HCT116 (cell line): ENCODE results near the gene MYZAP. TPM values are rescaled to one million over a fixed set of nuclear protein-coding genes. Genes with fewer than 3 reads are reported as not detected.

Source experiments
- ATAC-seq: fragments of 200-7000 bp; cut with Tn5 transposase; 2 replicates; pipeline ENCODE4 v1.9.1; 2020; ENCODE audit warnings: mild to moderate bottlenecking, moderate library complexity
- BruUV-seq: library from RNA; stranded (reverse); fragments of 400-500 nt; replicated peaks from 2 replicates; lab custom pipeline; 2021; lab: Mats Ljungman, UMichigan
- CTCF ChIA-PET: fragments of 300-600 bp; sonication (Branson Sonifier 250); formaldehyde crosslinking; loops from one replicate; lab custom pipeline; 2021; ENCODE audit warnings: antibody characterized with exemption; lab: Charles Lee
- POLR2A ChIA-PET: fragments of 300-600, 350-600 bp; sonication (Branson Sonifier 250); formaldehyde crosslinking; loops from one replicate; lab custom pipeline; 2021; ENCODE audit warnings: antibody characterized with exemption; lab: Charles Lee
- RAD21 ChIA-PET, 2 experiments: fragments of 300-600 bp; sonication (Branson Sonifier 250); formaldehyde crosslinking; loops; one replicate each; lab custom pipeline; 2023; ENCODE audit warnings: low total read pairs in 2 of 2; ENCODE audit not compliant: uncharacterized antibody in 2 of 2, unreplicated experiment in 2 of 2, low non-redundant PET in 1 of 2; lab: Charles Lee
- DNase-seq: peaks from one replicate; pipeline ENCODE4 v3.0.0-alpha.2; 2010; ENCODE audit warnings: low read depth, low spot score
- H2AFZ ChIP-seq: fragments of 200-600 bp; shearing (Covaris generic), sonication (generic); 2 replicates; pipeline ENCODE4 v1.6.1; 2017; ENCODE audit warnings: low read depth, mixed run types, mixed read lengths, antibody characterized with exemption, low read length; ENCODE audit not compliant: poor library complexity, severe bottlenecking
- H3K27ac ChIP-seq: 2 replicates; pipeline ENCODE4 v1.5.1; 2012; ENCODE audit warnings: low read depth, low read length
- H3K27me3 ChIP-seq: fragments of 200-600 bp; sonication (generic); 2 replicates; pipeline ENCODE4 v1.6.1; 2016; ENCODE audit warnings: mixed run types, low read length, mixed read lengths; ENCODE audit not compliant: insufficient read depth
- H3K36me3 ChIP-seq, 2 experiments: fragments of 200-500 bp in 1 of 2; fragments of 200-600 bp in 1 of 2; sonication (Bioruptor generic) in 1 of 2; sonication (generic) in 1 of 2; 2 replicates each; pipeline versions ENCODE4 v1.5.1 to v1.6.1; 2014 to 2016; ENCODE audit warnings: low read length in 2 of 2, inconsistent platforms in 1 of 2, mixed read lengths in 1 of 2, mixed run types in 1 of 2; ENCODE audit not compliant: insufficient read depth in 2 of 2, control insufficient read depth in 1 of 2
- H3K4me1 ChIP-seq, 2 experiments: fragments of 200-600 bp in 1 of 2; sonication (generic) in 1 of 2; 2 replicates each; pipeline versions ENCODE4 v1.5.1 to v1.6.1; 2012 to 2017; ENCODE audit warnings: low read length in 2 of 2, inconsistent platforms in 1 of 2, mild to moderate bottlenecking in 1 of 2, mixed read lengths in 1 of 2, mixed run types in 1 of 2, moderate library complexity in 1 of 2; ENCODE audit not compliant: insufficient read depth in 2 of 2, control insufficient read depth in 1 of 2
- H3K4me2 ChIP-seq: fragments of 200-600 bp; sonication (generic); 2 replicates; pipeline ENCODE4 v1.6.1; 2017; ENCODE audit warnings: mixed run types, low read length, mixed read lengths
- H3K4me3 ChIP-seq, 2 experiments: fragments of 200-600 bp in 1 of 2; sonication (generic) in 1 of 2; replicated peaks in 1 of 2; 2 replicates each; pipeline ENCODE4 v1.5.1; 2011 to 2016; ENCODE audit warnings: low read length in 2 of 2, control low read depth in 1 of 2, low read depth in 1 of 2, mild to moderate bottlenecking in 1 of 2, mixed read lengths in 1 of 2, mixed run types in 1 of 2
- H3K79me2 ChIP-seq: fragments of 200-600 bp; sonication (generic); 2 replicates; pipeline ENCODE4 v1.6.1; 2017; ENCODE audit warnings: mild to moderate bottlenecking, mixed run types, low read length, moderate library complexity, mixed read lengths; ENCODE audit not compliant: insufficient read depth
- H3K9ac ChIP-seq: fragments of 200-600 bp; sonication (generic); 2 replicates; pipeline ENCODE4 v1.6.1; 2016; ENCODE audit warnings: low read length, mixed read lengths
- H3K9me2 ChIP-seq: fragments of 200-600 bp; sonication (generic), shearing (Covaris generic); 2 replicates; pipeline ENCODE4 v1.6.1; 2017; ENCODE audit warnings: mixed run types, mild to moderate bottlenecking, moderate library complexity; ENCODE audit not compliant: insufficient read depth
- H3K9me3 ChIP-seq, 2 experiments: fragments of 200-500 bp in 1 of 2; fragments of 200-600 bp in 1 of 2; sonication (Bioruptor generic) in 1 of 2; sonication (generic) in 1 of 2; 2 replicates each; pipeline ENCODE4 v1.6.1; 2014 to 2017; ENCODE audit warnings: low read length in 2 of 2, mixed read lengths in 2 of 2, inconsistent platforms in 1 of 2, low read depth in 1 of 2, mild to moderate bottlenecking in 1 of 2, mixed run types in 1 of 2, moderate library complexity in 1 of 2; ENCODE audit not compliant: control insufficient read depth in 1 of 2, insufficient read depth in 1 of 2
- H4K20me1 ChIP-seq: fragments of 200-600 bp; sonication (generic), shearing (Covaris generic); 2 replicates; pipeline ENCODE4 v1.6.1; 2017; ENCODE audit warnings: mixed run types, mild to moderate bottlenecking, moderate library complexity; ENCODE audit not compliant: insufficient read depth
- CBX3 ChIP-seq: IDR thresholded peaks from 2 replicates; pipeline ENCODE4 v1.6.1; 2012; ENCODE audit warnings: low read depth
- CEBPB ChIP-seq: IDR thresholded peaks from 2 replicates; pipeline ENCODE4 v1.6.1; 2012; ENCODE audit warnings: low read depth
- CTCF ChIP-seq, 3 experiments: fragments of 200-600 bp in 1 of 3; sonication (generic) in 1 of 3; IDR thresholded peaks in 2 of 3; conservative IDR thresholded peaks in 1 of 3; 2 replicates each; pipeline ENCODE4 v1.5.1; 2012 to 2017; ENCODE audit warnings: low read depth in 2 of 3, low read length in 2 of 3, antibody characterized with exemption in 1 of 3, borderline replicate concordance in 1 of 3, control low read depth in 1 of 3, mild to moderate bottlenecking in 1 of 3, mixed read lengths in 1 of 3, mixed run types in 1 of 3, moderate library complexity in 1 of 3; ENCODE audit not compliant: insufficient read depth in 1 of 3
- EGR1 ChIP-seq: IDR thresholded peaks from 2 replicates; pipeline ENCODE4 v1.6.1; 2012; ENCODE audit warnings: low read depth
- ELF1 ChIP-seq: IDR thresholded peaks from 2 replicates; pipeline ENCODE4 v1.6.1; 2012; ENCODE audit warnings: low read depth, borderline replicate concordance
- FOSL1 ChIP-seq: IDR thresholded peaks from 2 replicates; pipeline ENCODE4 v1.6.1; 2012; ENCODE audit warnings: low read depth
- YY1 ChIP-seq: IDR thresholded peaks from 2 replicates; pipeline ENCODE4 v1.6.1; 2011; ENCODE audit warnings: low read length, low read depth, moderate library complexity, mild to moderate bottlenecking; ENCODE audit not compliant: insufficient replicate concordance; ENCODE audit errors: extremely low read depth
- ZBTB33 ChIP-seq: IDR thresholded peaks from 2 replicates; pipeline ENCODE4 v1.6.1; 2011; ENCODE audit warnings: mild to moderate bottlenecking, low read length, moderate library complexity; ENCODE audit not compliant: insufficient replicate concordance; ENCODE audit errors: extremely low read depth
- ZNF274 ChIP-seq: fragments of 200-500 bp; sonication (Bioruptor generic); IDR thresholded peaks from 2 replicates; pipeline ENCODE4 v1.6.1; 2014; ENCODE audit warnings: mild to moderate bottlenecking, low read depth, low read length, inconsistent platforms
- intact Hi-C: fragments of 100-400 bp; cut with micrococcal nuclease; formaldehyde crosslinking; loops from 2 replicates; pipeline ENCODE4 v1.10.0; 2022
- total RNA-seq: library from RNA; stranded (reverse); gene quantifications from one replicate; pipeline ENCODE4 v1.2.1, GENCODE V29; 2021; ENCODE audit not compliant: unreplicated experiment
- TF ChIP-seq, protein P1 (sequence below): IDR thresholded peaks from 2 replicates; pipeline ENCODE4 v1.6.1; 2012
- TF ChIP-seq, protein P2 (sequence below): IDR thresholded peaks from 2 replicates; pipeline ENCODE4 v1.6.1; 2012

MYZAP gene
- total RNA-seq, 1 experiment from 2014 or later = 5.8 TPM

DNA sequence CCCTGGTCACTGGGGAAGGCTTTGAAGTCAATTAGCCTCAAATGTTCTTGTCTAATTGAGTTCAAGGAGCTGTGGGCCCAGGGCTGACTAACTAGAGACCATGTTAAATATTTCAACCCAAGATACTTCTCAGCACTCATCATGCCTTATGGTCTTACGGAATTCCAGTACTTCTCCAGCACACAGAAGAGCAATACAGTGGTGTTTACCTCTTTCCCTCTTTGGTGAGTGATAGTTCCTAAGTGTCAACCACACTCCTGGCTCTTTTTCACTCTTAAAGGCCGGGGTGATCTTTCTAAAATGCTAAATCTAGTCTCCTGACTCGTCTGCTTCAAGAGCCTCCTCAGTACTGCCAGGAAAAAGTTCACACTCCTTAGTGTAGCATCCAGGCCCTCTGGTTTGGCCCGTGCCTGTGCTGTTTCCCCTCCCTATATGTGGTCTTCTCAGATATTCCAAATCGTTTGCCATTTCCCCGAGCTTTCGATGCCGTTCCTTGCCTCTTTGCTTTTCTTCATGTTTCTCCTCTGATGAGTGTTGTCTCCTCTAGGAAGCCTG is 4.7 kb downstream of the MYZAP start:
- no TSS peak for BruUV-seq
- H3K36me3 ChIP-seq = no peaks in the 10 kb centered on the region
- no peaks in the 10 kb centered on the region for H3K9me2 ChIP-seq
- ChIA-PET RAD21 (no interaction called here), CTCF (no interaction called here), POLR2A (no interaction called here)
- no peaks in the 10 kb centered on the region for H3K9me3 ChIP-seq
- peaks cover 3 to 29% of the 10 kb centered on the region in 2 experiments for H3K4me1 ChIP-seq
- DNase-seq (no peak), ATAC-seq (no peak)
- no peak overlapping the region for H2AFZ ChIP-seq
- H4K20me1 ChIP-seq = no peaks in the 10 kb centered on the region
- H3K27me3 ChIP-seq = no peaks in the 10 kb centered on the region
- 0 out of 2 replicates have a peak overlapping the region, but pooled peaks have one; percentile 5 for H3K4me2 ChIP-seq
- intact Hi-C loops = no loop called here
- H3K4me3 ChIP-seq = no peak overlapping the region
- H3K9ac ChIP-seq = no peak overlapping the region
- no peak overlapping the region for H3K27ac ChIP-seq
- no peak for TF ChIP-seq CBX3
- TF ChIP-seq, protein P1, sequence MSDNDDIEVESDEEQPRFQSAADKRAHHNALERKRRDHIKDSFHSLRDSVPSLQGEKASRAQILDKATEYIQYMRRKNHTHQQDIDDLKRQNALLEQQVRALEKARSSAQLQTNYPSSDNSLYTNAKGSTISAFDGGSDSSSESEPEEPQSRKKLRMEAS = no peak
- no peak for TF ChIP-seq ZBTB33
- TF ChIP-seq ELF1 = no peak
- TF ChIP-seq EGR1 = no peak
- TF ChIP-seq ZNF274 = no peak
- no peak for TF ChIP-seq CTCF (IDR thresholded peaks at IDR 0.05 in 2 of 3, conservative IDR thresholded peaks at IDR 0.05 in 1 of 3; ENCODE audit: borderline replicate concordance in 1 of 3, insufficient read depth in 1 of 3, low read depth in 2 of 3, low read length in 2 of 3)
- TF ChIP-seq YY1 = no peak
- TF ChIP-seq, protein P2, sequence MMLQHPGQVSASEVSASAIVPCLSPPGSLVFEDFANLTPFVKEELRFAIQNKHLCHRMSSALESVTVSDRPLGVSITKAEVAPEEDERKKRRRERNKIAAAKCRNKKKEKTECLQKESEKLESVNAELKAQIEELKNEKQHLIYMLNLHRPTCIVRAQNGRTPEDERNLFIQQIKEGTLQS = no peak
- no peak for TF ChIP-seq FOSL1
- no peak for TF ChIP-seq CEBPB
- no peaks in the 10 kb centered on the region for H3K79me2 ChIP-seq
